Neural cell (in vitro differentiated cells): ENCODE measurements around the gene SYCP2. TPM values are rescaled to one million over a fixed set of nuclear protein-coding genes. Genes with fewer than 3 reads are reported as not detected.

Experiments
- H2AFZ ChIP-seq: fragments of 200-600, 300-800 bp; sonication (generic), shearing (Covaris generic); 2 replicates; pipeline ENCODE4 v1.6.0; 2014; ENCODE audit warnings: low read depth, mild to moderate bottlenecking, antibody characterized with exemption, low read length, moderate library complexity
- H3F3A ChIP-seq: fragments of 200-600 bp; shearing (Covaris generic); 2 replicates; pipeline ENCODE4 v1.6.1; 2016; ENCODE audit warnings: mild to moderate bottlenecking, moderate library complexity, mixed read lengths, antibody characterized with exemption, low read length; ENCODE audit not compliant: insufficient read depth, poor library complexity, severe bottlenecking
- H3K27ac ChIP-seq: fragments of 200-600, 300-800 bp; sonication (generic), shearing (Covaris generic); 2 replicates; pipeline ENCODE4 v1.5.1; 2014; ENCODE audit warnings: mild to moderate bottlenecking, low read length, moderate library complexity
- H3K27me3 ChIP-seq: fragments of 300-800, 200-600 bp; sonication (generic), shearing (Covaris generic); 2 replicates; pipeline ENCODE4 v1.6.0; 2014; ENCODE audit warnings: mild to moderate bottlenecking, low read depth, low read length, moderate library complexity; ENCODE audit not compliant: insufficient read depth
- H3K36me3 ChIP-seq: fragments of 300-800, 200-600 bp; sonication (generic), shearing (Covaris generic); 2 replicates; pipeline ENCODE4 v1.5.1; 2014; ENCODE audit warnings: mild to moderate bottlenecking, antibody characterized with exemption, low read length, moderate library complexity; ENCODE audit not compliant: insufficient read depth
- H3K4me2 ChIP-seq: fragments of 300-800, 200-600 bp; sonication (generic), shearing (Covaris generic); 2 replicates; pipeline ENCODE4 v1.6.0; 2014; ENCODE audit warnings: mild to moderate bottlenecking, low read length
- H3K4me3 ChIP-seq: fragments of 300-800, 200-600 bp; sonication (generic), shearing (Covaris generic); 2 replicates; pipeline ENCODE4 v1.5.1; 2014; ENCODE audit warnings: mild to moderate bottlenecking, low read length, moderate library complexity
- H3K79me2 ChIP-seq: fragments of 200-600 bp; shearing (Covaris generic); replicated peaks from 2 replicates; pipeline ENCODE4 v1.6.0; 2014; ENCODE audit warnings: mild to moderate bottlenecking, low read length, moderate library complexity; ENCODE audit not compliant: insufficient read depth
- H3K9ac ChIP-seq: fragments of 300-800, 200-600 bp; sonication (generic), shearing (Covaris generic); 2 replicates; pipeline ENCODE4 v1.6.1; 2016; ENCODE audit warnings: mild to moderate bottlenecking, low read length, mixed read lengths
- H3K9me2 ChIP-seq: fragments of 200-600 bp; shearing (Covaris generic); 2 replicates; pipeline ENCODE4 v1.6.1; 2016; ENCODE audit warnings: mild to moderate bottlenecking, low read length, mixed read lengths; ENCODE audit not compliant: insufficient read depth
- H3K9me3 ChIP-seq: fragments of 200-600, 300-800 bp; sonication (generic), shearing (Covaris generic); 2 replicates; pipeline ENCODE4 v1.6.1; 2016; ENCODE audit warnings: mild to moderate bottlenecking, mixed run types, low read length, moderate library complexity, mixed read lengths
- H4K20me1 ChIP-seq: fragments of 200-600 bp; shearing (Covaris generic); 2 replicates; pipeline ENCODE4 v1.6.1; 2016; ENCODE audit warnings: mild to moderate bottlenecking, mixed run types; ENCODE audit not compliant: insufficient read depth
- CTCF ChIP-seq: fragments of 450-650 bp; IDR thresholded peaks from 2 replicates; pipeline ENCODE4 v1.5.1; 2014; ENCODE audit warnings: antibody characterized with exemption, mild to moderate bottlenecking, moderate library complexity; ENCODE audit not compliant: poor library complexity, severe bottlenecking
- MXI1 ChIP-seq: fragments of 450-650 bp; conservative IDR thresholded peaks from 2 replicates; pipeline ENCODE4 v1.6.1; 2014; ENCODE audit warnings: antibody characterized with exemption, mild to moderate bottlenecking; ENCODE audit not compliant: poor library complexity, severe bottlenecking
- RAD21 ChIP-seq: fragments of 450-650 bp; conservative IDR thresholded peaks from 2 replicates; pipeline ENCODE4 v1.6.1; 2014; ENCODE audit warnings: antibody characterized with exemption, mild to moderate bottlenecking, moderate library complexity
- REST ChIP-seq: IDR thresholded peaks from 2 replicates; pipeline ENCODE4 v1.6.1; 2012; ENCODE audit warnings: borderline replicate concordance
- polyA minus RNA-seq: library from RNA; depleted of rRNA, polyadenylated mRNA; stranded (reverse); fragments of >200 nt; gene quantifications from 2 replicates; pipeline ENCODE4 v1.2.3, GENCODE V29; 2014
- polyA plus RNA-seq: library from polyadenylated mRNA; depleted of rRNA; stranded (reverse); fragments of >200 nt; gene quantifications from 2 replicates; pipeline ENCODE4 v1.2.3, GENCODE V29; 2014

The SYCP2 gene
- polyA plus RNA-seq (1.4 and 2.3 TPM in 2 replicates), polyA minus RNA-seq (0.49 and 1.0 TPM in 2 replicates)

- TF ChIP-seq MXI1 (no peak), CTCF (no peak), REST (no peak)
Observed at GRCh38 chr20:59933296-59933848, at the start of gene SYCP2. Gene SYCP2, minus strand, starts transcription at chr20:59933637. Its CDS starts 11,224 bp downstream, at chr20:59922413.

GRCh38 chr20:59983076-59983475 is 49.6 kb upstream of the SYCP2 start:
- TF ChIP-seq RAD21 (no peak), REST (no peak)
- Histone ChIP-seq H3K9me3 (no peaks in the 10 kb centered on the region), H4K20me1 (no peaks in the 10 kb centered on the region), H3F3A (no peaks in the 10 kb centered on the region), H3K9me2 (no peaks in the 10 kb centered on the region), H3K27ac (peak overlapping the region; percentile 54), H3K79me2 (no peaks in the 10 kb centered on the region), H3K36me3 (no peaks in the 10 kb centered on the region), H3K4me3 (no peak overlapping the region), H3K4me2 (no peak overlapping the region), H2AFZ (no peak overlapping the region), H3K9ac (peak overlapping the region; percentile 30), H3K27me3 (no peaks in the 10 kb centered on the region)

More at GRCh38 chr20:59933296-59933848, at the start of gene SYCP2:
- Histone ChIP-seq H3K27ac (no peak within 1 kb of the TSS), H3K36me3 (no peaks in the 10 kb centered on the region), H4K20me1 (no peaks in the 10 kb centered on the region), H3K9me3 (no peaks in the 10 kb centered on the region), H3K4me2 (no peak within 1 kb of the TSS), H2AFZ (no peak within 1 kb of the TSS), H3K27me3 (no peaks in the 10 kb centered on the region), H3K9me2 (no peaks in the 10 kb centered on the region), H3K4me3 (peak within 1 kb of the TSS; percentile 50), H3F3A (no peaks in the 10 kb centered on the region), H3K79me2 (no peaks in the 10 kb centered on the region), H3K9ac (no peak within 1 kb of the TSS)
